Osteoblast (primary cell): ENCODE measurements around the gene RHBDF2. TPM values are rescaled to one million over a fixed set of nuclear protein-coding genes. Genes with fewer than 3 reads are reported as not detected.

Experiments used
- DNase-seq: peaks from one replicate; pipeline ENCODE4 v3.0.0; 2011; ENCODE audit warnings: low spot score, mixed read lengths; ENCODE audit not compliant: insufficient read length; ENCODE audit errors: missing footprints
- H2AFZ ChIP-seq: 2 replicates; pipeline ENCODE4 v1.6.0; 2011; ENCODE audit warnings: mild to moderate bottlenecking, low read length
- H3K27ac ChIP-seq: 2 replicates; pipeline ENCODE4 v1.5.1; 2011; ENCODE audit warnings: mild to moderate bottlenecking, low read depth, low read length, moderate library complexity
- H3K27me3 ChIP-seq: 2 replicates; pipeline ENCODE4 v1.6.0; 2012; ENCODE audit warnings: mild to moderate bottlenecking, control low read depth, inconsistent platforms, low read length, moderate library complexity; ENCODE audit not compliant: insufficient read depth
- H3K36me3 ChIP-seq: 2 replicates; pipeline ENCODE4 v1.5.1; 2011; ENCODE audit warnings: mild to moderate bottlenecking, low read length, control low read depth, moderate library complexity; ENCODE audit not compliant: insufficient read depth
- H3K4me1 ChIP-seq: 2 replicates; pipeline ENCODE4 v1.5.1; 2011; ENCODE audit warnings: mild to moderate bottlenecking, low read length, control low read depth, moderate library complexity; ENCODE audit not compliant: insufficient read depth
- H3K4me2 ChIP-seq: 2 replicates; pipeline ENCODE4 v1.6.0; 2011; ENCODE audit warnings: mild to moderate bottlenecking, low read length; ENCODE audit not compliant: insufficient read depth
- H3K4me3 ChIP-seq: fragments of 200-600 bp; sonication (generic); 3 replicates; pipeline ENCODE4 v1.5.1; 2012; ENCODE audit warnings: mild to moderate bottlenecking, low read length, inconsistent platforms; ENCODE audit not compliant: insufficient read depth
- H3K79me2 ChIP-seq: 2 replicates; pipeline ENCODE4 v1.6.0; 2012; ENCODE audit warnings: mild to moderate bottlenecking, low read length, control low read depth, inconsistent platforms; ENCODE audit not compliant: insufficient read depth
- H3K9me3 ChIP-seq: 2 replicates; pipeline ENCODE4 v1.5.1; 2011; ENCODE audit warnings: low read depth, low read length, control low read depth
- H4K20me1 ChIP-seq: 2 replicates; pipeline ENCODE4 v1.6.0; 2012; ENCODE audit warnings: mild to moderate bottlenecking, low read length, control low read depth; ENCODE audit not compliant: insufficient read depth
- CTCF ChIP-seq: IDR thresholded peaks from 2 replicates; pipeline ENCODE4 v1.5.1; 2011; ENCODE audit warnings: mild to moderate bottlenecking, low read depth, low read length, moderate library complexity; ENCODE audit errors: extremely low read depth
- total RNA-seq: library from RNA; depleted of rRNA; stranded (reverse); fragments of >200 nt; gene quantifications from 2 replicates; pipeline ENCODE4 v1.2.3, GENCODE V29; 2012

RHBDF2 gene
- total RNA-seq, 1 donor, result 8.3 TPM

DNA sequence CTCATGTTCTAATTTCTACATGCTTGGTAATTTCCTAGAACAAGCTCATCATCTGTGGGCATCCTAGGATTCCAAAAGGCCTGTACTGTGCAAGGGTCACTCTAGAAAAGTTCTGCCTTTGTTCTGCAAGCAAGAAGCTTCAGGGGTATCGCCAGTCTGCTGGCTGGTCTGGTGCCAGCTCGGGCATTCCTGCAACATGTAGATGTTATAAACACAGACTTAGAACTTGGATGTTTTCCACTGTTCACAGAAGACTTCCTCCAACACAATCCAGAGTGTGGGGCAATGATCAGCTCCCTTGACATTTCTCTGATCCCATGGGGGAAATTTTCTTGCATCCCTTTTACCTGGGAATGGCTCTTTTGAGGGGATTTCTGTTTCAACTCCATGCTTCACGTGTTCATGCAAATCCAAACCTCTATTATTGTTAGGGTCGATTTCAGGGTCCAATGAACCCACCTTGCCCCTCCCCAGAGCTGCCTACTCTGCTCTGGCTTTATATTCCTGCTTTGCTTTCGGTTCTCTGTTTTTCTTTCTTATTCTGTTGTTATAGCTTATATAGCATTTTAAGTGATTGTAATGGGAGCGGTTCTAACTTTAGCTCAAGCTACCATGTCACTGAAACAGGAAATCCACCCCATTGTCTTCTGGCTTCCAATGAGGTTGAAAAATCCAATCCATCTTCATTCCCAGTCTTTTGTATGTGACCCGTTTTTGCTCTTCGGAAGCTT is 73.6 kb downstream of the RHBDF2 start:
- Histone ChIP-seq H4K20me1 (peaks cover 39% of the 10 kb centered on the region), H3K36me3 (no peaks in the 10 kb centered on the region), H3K4me1 (peaks cover 10% of the 10 kb centered on the region), H3K27ac (no peak overlapping the region), H2AFZ (no peak overlapping the region), H3K79me2 (peaks cover 54% of the 10 kb centered on the region), H3K4me3 (no peak overlapping the region), H3K4me2 (peak overlapping the region; percentile 8), H3K27me3 (no peaks in the 10 kb centered on the region), H3K9me3 (no peaks in the 10 kb centered on the region)
- DNase-seq, result no peak
- TF ChIP-seq CTCF, result no peak

DNA sequence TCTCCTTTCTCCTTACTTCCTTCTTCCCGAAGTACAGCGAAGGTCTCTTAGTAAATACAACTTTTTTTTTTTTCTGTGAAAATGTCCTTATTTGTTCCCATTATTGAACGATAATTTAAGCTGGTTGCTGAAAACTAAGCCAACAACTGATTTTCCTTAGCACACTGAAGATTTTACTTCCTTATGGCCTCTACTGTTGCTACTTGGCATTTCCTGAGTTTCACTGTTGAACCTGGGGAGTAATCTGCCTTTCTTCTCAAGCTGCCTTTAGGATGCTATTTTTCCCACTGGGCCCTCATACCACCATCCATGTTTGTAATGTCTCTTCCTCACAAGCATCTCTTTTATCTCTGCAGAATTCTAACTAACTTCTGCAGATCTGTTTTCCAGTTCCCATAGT is 74.4 kb downstream of the RHBDF2 start:
- DNase-seq, result no peak
- Histone ChIP-seq H4K20me1 (peaks cover 39% of the 10 kb centered on the region), H3K79me2 (peaks cover 54% of the 10 kb centered on the region), H3K9me3 (no peaks in the 10 kb centered on the region), H2AFZ (no peak overlapping the region), H3K27me3 (no peaks in the 10 kb centered on the region), H3K4me1 (peaks cover 10% of the 10 kb centered on the region), H3K4me2 (no peak overlapping the region), H3K27ac (no peak overlapping the region), H3K36me3 (no peaks in the 10 kb centered on the region), H3K4me3 (no peak overlapping the region)
- TF ChIP-seq CTCF, result no peak

- Histone ChIP-seq H3K79me2 (peaks cover 59% of the 10 kb centered on the region), H3K4me2 (no peak overlapping the region)
- no peak for TF ChIP-seq CTCF
These were observed 78.4 kb downstream of the RHBDF2 start for GRCh38 chr17:76422860-76423259.

DNA sequence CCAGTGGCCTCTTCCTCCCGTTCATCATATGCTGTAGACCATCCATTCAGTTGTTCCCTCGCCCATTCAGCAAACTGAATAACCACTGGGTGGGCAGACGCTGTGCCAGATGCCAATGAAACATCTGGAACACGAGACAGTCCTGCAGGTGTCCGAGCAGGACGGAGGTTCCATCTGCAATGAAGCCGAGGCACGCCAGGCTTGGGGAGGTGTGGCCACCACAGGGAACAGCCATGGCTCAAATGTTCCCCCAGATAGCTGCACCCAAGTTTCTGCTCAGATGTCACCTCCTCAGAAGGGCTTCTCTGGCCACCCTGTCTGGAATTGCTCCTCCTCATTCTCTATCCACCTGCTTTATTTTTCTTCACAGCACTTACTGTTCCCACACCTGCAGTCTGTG is 78.8 kb downstream of the RHBDF2 start:
- Histone ChIP-seq H3K27ac (no peak overlapping the region), H3K36me3 (no peaks in the 10 kb centered on the region), H3K9me3 (no peaks in the 10 kb centered on the region), H3K4me2 (no peak overlapping the region), H4K20me1 (peaks cover 39% of the 10 kb centered on the region), H3K27me3 (no peaks in the 10 kb centered on the region), H3K79me2 (peaks cover 62% of the 10 kb centered on the region), H3K4me3 (no peak overlapping the region), H2AFZ (no peak overlapping the region), H3K4me1 (peaks cover 7% of the 10 kb centered on the region)
- DNase-seq, result no peak
- TF ChIP-seq CTCF, result no peak

More at GRCh38 chr17:76422860-76423259, 78.4 kb downstream of the RHBDF2 start:
- no peak for DNase-seq
- H3K9me3 ChIP-seq, result no peaks in the 10 kb centered on the region
- H3K27ac ChIP-seq, result no peak overlapping the region
- H3K27me3 ChIP-seq, result no peaks in the 10 kb centered on the region
- H2AFZ ChIP-seq, result no peak overlapping the region
- H3K4me1 ChIP-seq, result peaks cover 12% of the 10 kb centered on the region
- H4K20me1 ChIP-seq, result peaks cover 40% of the 10 kb centered on the region
- no peak overlapping the region for H3K4me3 ChIP-seq
- no peaks in the 10 kb centered on the region for H3K36me3 ChIP-seq
